Measurements from ENCODE around the gene TMEM185B.
"Not testable (repeated sequence)": the region's sequence is repeated elsewhere in the genome, so short reads cannot be mapped to it uniquely, and the experiment has no call there.

TMEM185B gene

GRCh38 chr2:120223034-120223912, at the start of gene TMEM185B:
Gene TMEM185B, minus strand, starts transcription at chr2:120223400. Its CDS starts 424 bp downstream, at chr2:120222976.
- DNase-seq: peak; percentile 77

- DNase-seq: no peak
Measured at GRCh38 chr2:120271711-120272379, 48.6 kb upstream of the TMEM185B start.

GRCh38 chr2:120269816-120270215, 46.6 kb upstream of the TMEM185B start:
- no peak for DNase-seq

- no peak for DNase-seq
Measured at GRCh38 chr2:120269076-120269744, 46.0 kb upstream of the TMEM185B start.

- DNase-seq: no peak
Measured at GRCh38 chr2:120267348-120267747, 44.1 kb upstream of the TMEM185B start.

GRCh38 chr2:120265006-120265405, 41.8 kb upstream of the TMEM185B start:
- no peak for DNase-seq

GRCh38 chr2:120262761-120263428, 39.7 kb upstream of the TMEM185B start:
- DNase-seq: no peak

- DNase-seq: no peak
Measured at GRCh38 chr2:120262150-120262549, 39.0 kb upstream of the TMEM185B start.

- DNase-seq: no peak
Measured at GRCh38 chr2:120261387-120262006, 38.3 kb upstream of the TMEM185B start.

GRCh38 chr2:120260736-120261135, 37.5 kb upstream of the TMEM185B start:
- no peak for DNase-seq

GRCh38 chr2:120259939-120260338, 36.7 kb upstream of the TMEM185B start:
- not testable (repeated sequence) for DNase-seq

- DNase-seq: no peak
Measured at GRCh38 chr2:120258196-120258595, 35.0 kb upstream of the TMEM185B start.

GRCh38 chr2:120257522-120257921, 34.3 kb upstream of the TMEM185B start:
- no peak for DNase-seq

- no peak for DNase-seq
Measured at GRCh38 chr2:120256651-120257000, 33.4 kb upstream of the TMEM185B start.

- DNase-seq: no peak
Measured at GRCh38 chr2:120255986-120256650, 32.9 kb upstream of the TMEM185B start.

GRCh38 chr2:120255071-120255470, 31.9 kb upstream of the TMEM185B start:
- DNase-seq: no peak

- no peak for DNase-seq
Measured at GRCh38 chr2:120254178-120254577, 31.0 kb upstream of the TMEM185B start.

- peak; percentile 89 for DNase-seq
Measured at GRCh38 chr2:120253021-120253882, 30.1 kb upstream of the TMEM185B start.

- peak; percentile 97 for DNase-seq
Measured at GRCh38 chr2:120252225-120253020, 29.2 kb upstream of the TMEM185B start, which contains the start of gene RALB. Gene RALB, plus strand, starts transcription at chr2:120252852. Its CDS starts 25,813 bp downstream, at chr2:120278665.

- no peak for DNase-seq
Measured at GRCh38 chr2:120251880-120252224, 28.7 kb upstream of the TMEM185B start.

Measured in HCEC 1CT (cell line).